GM12801 (cell line): Measurements from ENCODE around the gene ZKSCAN4.

Experiments
- TF ChIP-seq, protein P1 (sequence below): IDR thresholded peaks from one replicate; pipeline ENCODE4 v1.5.1; 2011; ENCODE audit warnings: control low read depth; ENCODE audit not compliant: insufficient read length; ENCODE audit errors: extremely low read depth

The ZKSCAN4 gene

DNA sequence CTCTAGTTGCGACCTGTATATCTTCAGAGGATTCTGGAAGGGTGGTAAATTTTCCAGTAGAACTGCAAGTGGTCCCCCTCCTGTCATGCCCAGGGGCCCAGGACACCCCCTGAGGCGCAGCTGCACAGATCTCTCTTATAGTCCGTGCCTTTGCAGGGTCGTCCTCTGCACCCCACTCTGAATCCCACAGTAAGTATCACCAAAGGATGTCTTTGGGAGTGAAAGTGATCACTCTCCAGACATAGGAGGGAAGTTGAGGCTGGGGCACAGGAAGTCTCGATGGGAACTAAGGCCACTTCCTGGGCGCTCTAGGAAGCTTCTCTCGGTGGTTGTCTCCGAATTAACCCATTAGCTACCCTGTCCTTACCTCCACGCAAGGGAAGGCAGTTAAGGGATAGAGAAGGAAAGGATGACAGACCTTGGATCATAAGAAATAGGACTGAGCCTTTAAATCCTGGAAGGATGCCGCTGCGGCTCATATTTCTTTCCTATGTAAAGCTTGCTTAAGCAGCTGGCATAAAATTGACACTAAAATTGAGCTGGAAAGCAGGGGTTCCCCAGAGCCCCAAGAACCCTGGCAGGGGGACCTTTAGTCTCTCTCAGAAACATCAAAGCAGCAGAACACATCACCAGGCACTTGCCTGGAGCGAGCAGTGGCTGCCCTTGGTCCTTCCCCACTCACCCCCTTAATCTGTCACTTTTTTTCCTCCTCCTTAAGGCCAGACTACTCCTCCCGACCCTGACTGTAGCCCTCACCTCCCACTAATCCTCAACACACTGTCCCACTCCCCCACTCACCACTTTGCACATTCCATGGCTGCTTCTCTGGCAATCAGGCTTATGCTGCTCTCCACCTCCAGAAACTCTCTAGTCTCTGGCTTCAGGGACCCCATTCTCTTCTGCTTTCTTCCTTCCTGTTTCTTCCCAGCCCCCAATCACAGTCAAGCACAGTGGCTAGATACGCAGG, at the start of gene ZKSCAN4:
Gene ZKSCAN4, minus strand, starts transcription at position 261 of the 967 bp plus-strand sequence. CDS start 289 bp downstream, outside the sequence.
- TF ChIP-seq, protein P1, sequence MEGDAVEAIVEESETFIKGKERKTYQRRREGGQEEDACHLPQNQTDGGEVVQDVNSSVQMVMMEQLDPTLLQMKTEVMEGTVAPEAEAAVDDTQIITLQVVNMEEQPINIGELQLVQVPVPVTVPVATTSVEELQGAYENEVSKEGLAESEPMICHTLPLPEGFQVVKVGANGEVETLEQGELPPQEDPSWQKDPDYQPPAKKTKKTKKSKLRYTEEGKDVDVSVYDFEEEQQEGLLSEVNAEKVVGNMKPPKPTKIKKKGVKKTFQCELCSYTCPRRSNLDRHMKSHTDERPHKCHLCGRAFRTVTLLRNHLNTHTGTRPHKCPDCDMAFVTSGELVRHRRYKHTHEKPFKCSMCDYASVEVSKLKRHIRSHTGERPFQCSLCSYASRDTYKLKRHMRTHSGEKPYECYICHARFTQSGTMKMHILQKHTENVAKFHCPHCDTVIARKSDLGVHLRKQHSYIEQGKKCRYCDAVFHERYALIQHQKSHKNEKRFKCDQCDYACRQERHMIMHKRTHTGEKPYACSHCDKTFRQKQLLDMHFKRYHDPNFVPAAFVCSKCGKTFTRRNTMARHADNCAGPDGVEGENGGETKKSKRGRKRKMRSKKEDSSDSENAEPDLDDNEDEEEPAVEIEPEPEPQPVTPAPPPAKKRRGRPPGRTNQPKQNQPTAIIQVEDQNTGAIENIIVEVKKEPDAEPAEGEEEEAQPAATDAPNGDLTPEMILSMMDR: no peak

DNA sequence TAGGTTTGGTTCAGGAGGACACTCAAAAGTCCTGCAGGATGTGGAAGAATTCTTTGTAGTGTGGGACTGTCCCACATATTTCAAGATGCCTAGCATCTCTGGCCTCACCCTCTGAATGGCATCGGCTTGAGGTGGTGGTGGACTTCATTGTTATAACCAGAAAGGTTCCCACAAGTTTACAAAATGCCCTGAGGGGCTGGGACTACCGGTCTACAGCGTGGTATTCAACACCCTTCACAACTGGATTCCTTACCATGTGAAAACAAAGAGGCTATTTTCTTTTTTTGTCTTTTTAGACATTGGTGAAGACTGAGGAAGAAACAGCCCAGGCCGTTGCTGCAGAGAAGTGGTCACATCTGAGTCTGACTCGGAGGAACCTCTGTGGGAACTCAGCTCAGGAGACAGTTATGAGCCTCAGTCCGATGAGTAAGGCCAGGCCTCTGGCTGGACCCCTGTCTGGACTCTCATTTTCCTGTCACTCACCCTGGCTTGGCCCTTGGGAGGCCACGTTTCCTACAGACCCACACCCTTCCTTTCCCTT, 44.5 kb upstream of the ZKSCAN4 start:
- TF ChIP-seq, protein P1: no peak

DNA sequence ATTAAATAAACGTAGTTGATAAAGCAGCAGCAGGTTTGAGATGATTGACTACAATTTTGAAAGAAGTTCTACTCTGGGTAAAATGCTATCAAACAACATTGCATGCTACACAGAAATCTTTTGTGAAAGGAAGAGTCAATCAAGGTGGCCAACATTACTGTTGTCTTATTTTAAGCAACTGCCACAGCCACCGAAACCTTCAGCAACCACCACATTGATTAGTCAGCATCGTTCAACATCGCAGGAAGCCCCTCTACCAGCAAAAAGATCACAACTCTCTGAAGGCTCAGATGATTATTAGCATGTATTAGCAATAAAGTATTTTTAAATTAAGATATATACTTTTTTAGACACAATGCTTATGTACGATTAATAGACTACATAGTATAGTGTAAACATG, 43.3 kb upstream of the ZKSCAN4 start:
- TF ChIP-seq, protein P1: no peak

DNA sequence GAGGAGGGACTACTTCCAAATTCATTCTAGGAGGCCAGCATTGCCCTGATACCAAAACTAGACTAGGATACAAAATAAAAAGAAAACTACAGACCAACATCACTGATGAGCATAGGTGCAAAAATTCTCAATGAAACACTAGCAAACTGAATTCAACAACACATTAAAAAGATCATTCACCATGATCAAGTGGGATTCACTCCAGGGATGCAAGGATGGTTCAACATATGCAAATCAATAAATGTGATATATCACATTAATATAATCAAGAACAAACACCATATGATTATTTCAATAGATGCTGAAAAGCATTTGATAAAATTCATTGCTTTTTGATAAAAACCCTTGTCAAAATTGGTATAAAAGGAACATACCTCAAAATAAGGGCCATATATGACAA, 39.5 kb upstream of the ZKSCAN4 start:
- TF ChIP-seq, protein P1: no peak

DNA sequence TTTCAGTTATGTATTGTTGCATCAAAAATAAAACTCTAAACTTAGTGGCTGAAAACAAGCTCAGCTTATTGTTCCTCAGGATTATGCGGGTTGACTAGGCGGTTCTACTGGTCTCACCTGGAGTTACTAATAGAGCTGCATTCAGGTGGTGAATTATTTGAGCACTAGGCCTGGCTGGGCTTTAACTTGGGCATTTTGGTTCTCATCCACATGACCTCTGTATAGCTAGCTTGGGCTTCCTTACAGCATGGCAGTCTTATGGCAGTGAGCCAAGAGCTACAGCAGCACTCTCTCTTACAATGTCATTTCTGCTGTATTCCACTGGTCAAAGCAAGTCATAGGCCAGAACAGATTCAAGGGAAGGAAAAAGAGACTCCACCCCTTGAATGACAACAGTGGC, 30.9 kb upstream of the ZKSCAN4 start:
- TF ChIP-seq, protein P1: no peak

DNA sequence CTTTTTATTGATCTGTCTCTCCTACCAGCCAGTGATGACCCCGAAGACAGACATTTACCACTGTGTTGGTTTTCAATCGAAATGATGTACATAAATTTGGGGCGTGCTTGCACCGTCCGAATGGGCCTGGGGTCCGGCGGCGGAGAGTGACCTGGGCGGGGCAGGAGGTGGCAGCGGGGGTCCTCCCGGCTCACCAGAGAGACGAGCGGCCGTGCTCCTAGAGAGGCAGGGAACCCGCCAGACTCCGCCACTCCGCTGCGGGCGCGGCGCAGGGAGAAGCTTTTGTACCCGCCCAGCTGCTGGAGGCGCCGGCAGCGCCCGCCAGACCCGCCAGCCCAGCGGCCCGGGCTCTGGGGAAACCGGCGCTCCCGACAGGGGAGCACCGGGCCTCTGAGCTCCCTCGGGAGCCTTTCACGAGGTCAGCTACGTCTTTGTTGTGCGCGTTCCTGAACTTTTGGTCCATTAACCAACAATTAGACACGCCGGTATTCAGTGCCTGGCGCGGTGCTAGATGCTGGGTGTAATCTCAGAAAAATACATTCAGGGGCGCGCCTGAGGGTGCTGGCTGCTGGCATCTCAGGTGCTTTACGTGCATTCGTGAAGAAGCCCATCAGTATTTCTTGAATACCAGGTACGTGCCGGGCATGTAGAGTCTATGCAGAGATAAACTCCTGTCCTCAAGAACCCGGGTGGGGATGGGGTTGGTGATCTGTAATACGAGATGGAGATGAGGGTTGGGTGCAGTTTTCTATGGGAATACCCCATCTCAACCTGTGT, 29.4 kb upstream of the ZKSCAN4 start, which contains the start of gene PGBD1:
Gene PGBD1, plus strand, starts transcription at position 285 of the 777 bp plus-strand sequence. CDS start 2,242 bp downstream, outside the sequence.
- TF ChIP-seq, protein P1: no peak

DNA sequence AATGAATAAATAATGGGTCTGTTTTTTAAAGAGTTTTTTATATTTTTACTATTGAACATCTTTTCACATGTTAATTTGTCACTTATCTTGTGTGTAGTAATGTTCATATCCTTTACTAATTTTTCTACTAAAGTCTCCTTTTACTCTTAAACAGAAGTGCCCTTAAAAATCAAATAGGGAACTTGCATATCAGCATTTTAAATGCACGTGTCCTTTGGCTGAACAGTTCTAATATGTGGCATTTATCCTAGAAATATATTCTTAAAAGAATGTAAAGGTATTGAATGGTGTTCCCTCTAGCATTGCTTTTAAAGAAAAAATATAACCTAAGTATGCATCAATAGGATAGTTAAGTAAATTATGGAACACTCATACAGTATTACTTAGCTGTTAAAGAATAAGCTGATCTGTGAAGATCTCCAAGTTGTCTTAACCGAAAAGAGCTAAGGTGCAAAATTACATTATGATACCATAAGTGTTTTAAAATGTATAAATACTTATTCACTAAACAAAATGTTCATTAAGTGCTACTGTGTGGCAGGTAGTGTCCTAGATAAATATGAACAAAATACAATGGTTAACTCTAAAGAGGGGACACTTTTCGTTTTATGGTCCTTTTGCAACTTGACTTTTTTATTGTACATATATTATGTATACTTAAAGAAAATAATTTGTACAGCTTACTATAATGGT, 28.7 kb upstream of the ZKSCAN4 start:
- TF ChIP-seq, protein P1: no peak
